ENCODE measurements around the gene XPC.
A peak's percentile ranks its signal among the peaks of the same experiment; 100 is the strongest.
"Not testable (repeated sequence)": the region's sequence is repeated elsewhere in the genome, so short reads cannot be mapped to it uniquely, and the experiment has no call there.

Gene XPC

GRCh38 chr3:14178247-14179113 is at the start of gene XPC, which contains the start of gene LSM3:
XPC (minus strand) TSS chr3:14178601; CDS start chr3:14178568, 33 bp downstream.
LSM3 (plus strand) TSS chr3:14178817; CDS start chr3:14178861, 44 bp downstream.
- DNase-seq (ENCODE audit: low read depth) = peak; percentile 92

GRCh38 chr3:14227856-14228255 is 49.5 kb upstream of the XPC start:
- no peak for DNase-seq (ENCODE audit: low read depth)

GRCh38 chr3:14226351-14226750 is 48.0 kb upstream of the XPC start:
- DNase-seq (ENCODE audit: low read depth) = not testable (repeated sequence)

GRCh38 chr3:14225421-14225820 is 47.0 kb upstream of the XPC start:
- DNase-seq (ENCODE audit: low read depth) = no peak

- no peak for DNase-seq (ENCODE audit: low read depth)
Measured at GRCh38 chr3:14224895-14225294, 46.5 kb upstream of the XPC start.

GRCh38 chr3:14223595-14223994 is 45.2 kb upstream of the XPC start:
- no peak for DNase-seq (ENCODE audit: low read depth)

GRCh38 chr3:14222900-14223594 is 44.6 kb upstream of the XPC start:
- no peak for DNase-seq (ENCODE audit: low read depth)

- DNase-seq (ENCODE audit: low read depth) = no peak
Measured at GRCh38 chr3:14222457-14222856, 44.1 kb upstream of the XPC start.

- DNase-seq (ENCODE audit: low read depth) = no peak
Measured at GRCh38 chr3:14221902-14222301, 43.5 kb upstream of the XPC start.

- DNase-seq (ENCODE audit: low read depth) = no peak
Measured at GRCh38 chr3:14220933-14221332, 42.5 kb upstream of the XPC start.

GRCh38 chr3:14218355-14218754 is 40.0 kb upstream of the XPC start:
- DNase-seq (ENCODE audit: low read depth) = no peak

- DNase-seq (ENCODE audit: low read depth) = no peak
Measured at GRCh38 chr3:14216257-14217048, 38.1 kb upstream of the XPC start.

- no peak for DNase-seq (ENCODE audit: low read depth)
Measured at GRCh38 chr3:14214764-14215163, 36.4 kb upstream of the XPC start.

- DNase-seq (ENCODE audit: low read depth) = no peak
Measured at GRCh38 chr3:14213066-14213774, 34.8 kb upstream of the XPC start.

- DNase-seq (ENCODE audit: low read depth) = no peak
Measured at GRCh38 chr3:14212032-14212431, 33.6 kb upstream of the XPC start.

- no peak for DNase-seq (ENCODE audit: low read depth)
Measured at GRCh38 chr3:14211621-14212020, 33.2 kb upstream of the XPC start.

GRCh38 chr3:14210843-14211594 is 32.6 kb upstream of the XPC start:
- no peak for DNase-seq (ENCODE audit: low read depth)

GRCh38 chr3:14210290-14210688 is 31.9 kb upstream of the XPC start:
- no peak for DNase-seq (ENCODE audit: low read depth)

GRCh38 chr3:14209581-14210289 is 31.3 kb upstream of the XPC start:
- DNase-seq (ENCODE audit: low read depth) = no peak

- DNase-seq (ENCODE audit: low read depth) = no peak
Measured at GRCh38 chr3:14208977-14209394, 30.6 kb upstream of the XPC start.
